HG02623 (cell line): Measurements from ENCODE around the gene GLRA3.
"Not testable (repeated sequence)": the region's sequence is repeated elsewhere in the genome, so short reads cannot be mapped to it uniquely, and the experiment has no call there.

ENCODE experiments used
- ATAC-seq: cut with Tn5 transposase; IDR thresholded peaks from one replicate; pipeline ENCODE4 v1.9.1; 2021; ENCODE audit warnings: moderate library complexity; ENCODE audit not compliant: unreplicated experiment

GLRA3 gene

DNA sequence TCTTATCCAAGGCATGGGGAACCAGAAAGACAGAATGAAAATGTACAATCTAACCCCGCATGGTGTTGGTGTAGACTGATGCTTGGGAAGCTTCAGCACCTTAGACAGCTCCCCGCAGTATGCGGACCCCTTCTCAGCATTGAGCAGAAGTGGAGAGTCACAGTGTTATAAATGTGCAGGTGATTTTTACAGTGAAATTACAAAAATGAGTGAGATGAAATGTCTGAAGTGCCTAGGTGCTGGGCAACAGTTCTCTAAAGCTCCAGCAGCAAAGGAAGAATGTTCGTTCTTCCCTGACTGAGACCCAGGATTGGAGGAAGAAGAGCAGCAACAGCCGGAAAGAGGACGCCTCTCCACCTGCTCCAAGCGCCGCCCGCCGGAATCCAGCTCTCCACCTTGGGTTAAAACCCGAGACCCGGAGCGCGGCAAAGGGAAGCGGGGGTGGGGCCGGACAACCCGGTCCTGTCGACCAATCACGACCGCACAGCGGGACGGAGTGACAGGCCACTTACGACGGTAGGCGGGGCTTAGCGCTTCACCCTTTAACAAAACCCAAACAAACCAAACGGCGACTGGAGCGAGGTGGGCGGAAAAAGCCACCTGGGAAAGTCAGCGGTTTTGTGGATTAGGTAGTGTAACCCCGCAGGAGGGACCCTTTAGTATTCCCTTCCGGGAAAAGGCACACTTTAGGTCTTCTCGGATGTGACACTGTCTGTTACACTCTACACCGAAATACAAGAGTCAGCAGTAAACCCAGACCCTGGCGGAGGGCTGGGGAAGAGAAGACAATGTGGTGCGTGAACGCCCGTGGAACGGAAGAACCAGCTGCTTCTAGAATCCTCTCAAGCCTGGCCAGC, at the start of gene GLRA3:
Gene GLRA3, minus strand, starts transcription at position 403 of the 857 bp plus-strand sequence. CDS start 436 bp downstream, outside the sequence.
- peak; percentile 90 for ATAC-seq

GRCh38 chr4:174874898-174875297, 45.9 kb upstream of the GLRA3 start:
- ATAC-seq, result no peak

- peak; percentile 54 for ATAC-seq
These were observed 44.9 kb upstream of the GLRA3 start for GRCh38 chr4:174873931-174874330.

DNA sequence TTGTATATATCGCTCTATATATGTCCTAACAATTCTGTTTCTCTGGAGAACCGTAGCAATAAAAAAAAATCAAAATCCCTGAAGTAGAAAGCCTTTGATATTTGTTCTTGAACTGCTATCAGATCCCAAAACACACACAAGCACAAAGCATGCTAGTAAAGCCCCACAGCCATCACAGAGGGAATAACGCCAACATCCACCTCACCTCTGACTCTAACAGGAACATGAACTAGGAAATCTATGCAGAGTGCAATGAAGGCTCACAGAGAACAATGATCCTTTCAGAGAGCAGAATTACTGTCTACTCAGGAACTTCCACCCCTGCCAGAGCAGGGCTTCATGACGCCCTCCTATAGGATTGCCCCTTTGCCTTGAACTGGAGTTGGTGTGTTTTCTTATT, 44.1 kb upstream of the GLRA3 start:
- not testable (repeated sequence) for ATAC-seq

- no peak for ATAC-seq
These were observed 42.4 kb upstream of the GLRA3 start for GRCh38 chr4:174871407-174871806.

GRCh38 chr4:174870311-174870710, 41.3 kb upstream of the GLRA3 start:
- ATAC-seq, result no peak

- ATAC-seq, result no peak
These were observed 40.3 kb upstream of the GLRA3 start for GRCh38 chr4:174869339-174869738.

- no peak for ATAC-seq
These were observed 38.9 kb upstream of the GLRA3 start for GRCh38 chr4:174867903-174868302.

GRCh38 chr4:174865418-174865985, 36.5 kb upstream of the GLRA3 start:
- no peak for ATAC-seq

GRCh38 chr4:174864031-174864430, 35.0 kb upstream of the GLRA3 start:
- ATAC-seq, result no peak

- no peak for ATAC-seq
These were observed 31.5 kb upstream of the GLRA3 start for GRCh38 chr4:174860588-174860987.

DNA sequence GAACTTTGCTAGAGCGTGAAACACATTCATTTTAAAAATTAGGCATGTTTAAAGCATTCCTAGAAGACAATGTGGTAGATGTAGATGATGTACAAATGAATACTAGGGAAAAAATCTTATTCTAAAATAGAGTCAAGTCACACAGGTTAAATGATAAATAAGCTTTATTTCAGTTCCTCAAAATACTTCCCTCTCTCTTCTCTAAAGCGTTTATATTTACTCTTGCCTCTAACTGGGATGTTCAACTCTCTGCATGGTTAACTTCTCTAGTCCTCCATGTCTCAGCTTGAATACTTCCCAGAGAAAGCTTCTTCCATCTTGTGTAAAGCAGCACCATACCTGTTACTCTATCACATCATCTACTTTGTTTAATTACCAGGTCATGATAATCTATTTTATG, 30.9 kb upstream of the GLRA3 start:
- peak; percentile 65 for ATAC-seq

GRCh38 chr4:174856926-174857800, 28.1 kb upstream of the GLRA3 start:
- ATAC-seq, result no peak

- no peak for ATAC-seq
These were observed 26.0 kb upstream of the GLRA3 start for GRCh38 chr4:174855050-174855449.

DNA sequence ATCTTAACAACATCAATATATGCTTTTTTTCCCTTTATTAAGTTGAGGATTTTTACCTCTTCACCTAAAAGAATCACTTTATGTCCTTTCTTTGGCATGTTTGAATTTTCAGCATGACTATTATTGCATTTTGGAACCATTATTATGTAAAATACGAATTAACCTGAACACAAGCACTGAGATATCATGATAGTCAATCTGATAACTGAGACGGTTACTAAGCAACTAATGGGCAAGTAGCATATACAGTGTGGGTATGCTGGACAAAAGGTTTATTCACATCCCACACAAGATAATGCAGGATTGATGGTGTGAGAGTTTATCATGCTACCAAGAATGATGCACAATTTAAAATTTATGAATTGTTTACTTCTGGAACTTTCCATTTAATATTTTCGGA, 24.6 kb upstream of the GLRA3 start:
- ATAC-seq, result no peak

- no peak for ATAC-seq
These were observed 19.5 kb upstream of the GLRA3 start for GRCh38 chr4:174848596-174848995.

GRCh38 chr4:174847801-174848427, 18.9 kb upstream of the GLRA3 start:
- ATAC-seq, result no peak

DNA sequence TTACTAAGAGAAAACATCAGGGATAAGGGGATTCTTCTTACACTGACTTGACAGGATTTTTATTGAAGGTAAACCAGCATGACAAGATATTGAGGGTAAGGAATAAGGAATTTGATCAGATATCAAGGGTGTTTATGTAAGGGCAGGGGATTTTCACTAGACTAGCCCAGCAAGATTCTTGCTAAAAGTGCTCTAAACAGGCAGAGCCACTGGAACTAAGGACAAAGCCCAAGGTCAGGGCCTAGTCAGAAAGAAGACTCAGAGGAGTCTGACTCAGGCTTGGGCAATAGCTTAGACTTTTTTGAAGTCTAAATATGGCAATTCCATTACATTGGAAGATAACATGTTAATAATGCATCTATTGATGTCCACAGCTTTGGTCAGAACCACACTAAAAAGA, 6.5 kb upstream of the GLRA3 start:
- ATAC-seq, result no peak

- ATAC-seq, result no peak
These were observed 5.4 kb upstream of the GLRA3 start for GRCh38 chr4:174834477-174834876.

DNA sequence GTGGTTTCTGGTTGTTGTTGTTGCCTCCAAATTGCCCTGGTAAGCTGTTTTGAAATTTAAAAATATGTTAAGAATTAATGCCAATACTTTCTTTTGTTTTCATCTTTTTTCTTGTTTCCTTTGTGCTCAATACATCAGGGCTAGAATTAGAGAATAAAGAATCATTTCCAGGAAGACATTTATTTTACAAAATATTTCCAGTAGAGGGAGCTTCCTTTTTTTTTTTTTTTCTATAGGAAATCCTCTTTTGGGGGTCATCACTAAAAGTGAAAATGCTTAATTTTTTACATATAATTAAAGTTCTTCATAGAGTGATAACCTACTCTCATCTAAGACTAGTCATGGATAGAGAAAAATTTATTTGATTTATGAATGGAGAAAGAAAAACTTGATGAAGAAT, 2.4 kb downstream of the GLRA3 start:
- no peak for ATAC-seq

DNA sequence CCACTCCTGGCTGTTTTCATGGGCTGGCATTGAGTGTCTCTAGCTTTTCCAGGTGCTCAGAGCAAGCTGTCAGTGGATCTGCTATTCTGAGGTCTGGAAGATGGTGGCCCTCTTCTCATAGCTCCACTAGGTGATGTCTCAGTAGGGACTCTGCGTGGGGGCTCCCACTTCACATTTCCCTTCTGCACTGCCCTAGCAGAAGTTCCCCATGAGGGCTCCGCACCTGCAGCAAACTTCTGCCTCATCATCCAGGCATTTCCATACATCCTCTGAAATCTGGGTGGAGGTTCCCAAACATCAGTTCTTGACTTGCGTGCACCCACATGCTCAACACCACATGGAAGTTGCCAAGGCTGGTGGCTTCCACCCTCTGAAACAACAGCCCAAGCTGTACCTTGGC, 13.8 kb downstream of the GLRA3 start:
- no peak for ATAC-seq
